HPDE6-E6E7 (cell line): Measurements from ENCODE around the gene PCSK5.
"Not testable (repeated sequence)": the region's sequence is repeated elsewhere in the genome, so short reads cannot be mapped to it uniquely, and the experiment has no call there.

Experiments used
- DNase-seq: peaks from one replicate; pipeline ENCODE4 v3.0.0; 2011; ENCODE audit warnings: missing footprints; ENCODE audit errors: extremely low spot score

The PCSK5 gene

GRCh38 chr9:75890472-75891276 is at the start of gene PCSK5:
Gene PCSK5, plus strand, starts transcription at chr9:75890673. Its CDS starts 509 bp downstream, at chr9:75891182.
- DNase-seq, result peak; percentile 53

DNA sequence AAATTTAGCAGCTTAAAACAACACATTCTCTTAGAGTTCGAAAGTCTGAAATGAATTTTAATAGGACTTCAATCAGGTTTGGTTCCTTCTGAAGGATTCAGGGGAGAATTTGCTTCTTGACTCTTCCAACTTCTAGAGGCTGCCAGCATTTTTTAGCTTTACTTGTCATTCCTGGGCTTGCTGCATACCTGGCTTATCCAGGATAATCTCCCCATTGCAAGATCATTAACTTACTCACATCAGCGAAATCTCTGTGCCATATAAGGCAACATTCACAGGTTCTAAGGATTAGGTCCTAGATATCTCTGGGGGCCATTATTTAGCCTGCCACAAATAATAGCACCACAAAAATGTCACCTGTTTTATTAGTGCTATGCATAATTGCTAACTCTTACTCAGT is 46.2 kb upstream of the PCSK5 start:
- no peak for DNase-seq

- DNase-seq, result no peak
Observed at GRCh38 chr9:75845806-75846205, 44.7 kb upstream of the PCSK5 start.

DNA sequence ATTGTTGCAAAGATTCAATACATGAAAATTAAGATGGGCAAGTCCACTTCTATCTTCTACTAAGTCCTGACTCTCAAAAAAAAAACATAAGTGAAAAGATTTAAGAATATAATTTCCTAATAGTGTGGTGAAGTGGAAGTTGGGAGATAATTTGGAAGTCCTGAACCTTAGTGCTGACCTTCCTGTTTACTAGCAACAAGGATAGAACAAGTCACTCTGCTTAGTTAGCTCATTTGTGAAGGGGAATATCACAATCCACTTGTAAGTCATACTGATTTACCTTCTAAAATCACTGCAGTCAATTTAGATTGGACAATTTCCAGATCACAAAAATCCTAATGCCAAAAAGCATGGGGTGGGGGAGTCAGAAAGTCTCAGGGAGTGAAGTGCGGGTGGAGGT is 43.4 kb upstream of the PCSK5 start:
- no peak for DNase-seq

DNA sequence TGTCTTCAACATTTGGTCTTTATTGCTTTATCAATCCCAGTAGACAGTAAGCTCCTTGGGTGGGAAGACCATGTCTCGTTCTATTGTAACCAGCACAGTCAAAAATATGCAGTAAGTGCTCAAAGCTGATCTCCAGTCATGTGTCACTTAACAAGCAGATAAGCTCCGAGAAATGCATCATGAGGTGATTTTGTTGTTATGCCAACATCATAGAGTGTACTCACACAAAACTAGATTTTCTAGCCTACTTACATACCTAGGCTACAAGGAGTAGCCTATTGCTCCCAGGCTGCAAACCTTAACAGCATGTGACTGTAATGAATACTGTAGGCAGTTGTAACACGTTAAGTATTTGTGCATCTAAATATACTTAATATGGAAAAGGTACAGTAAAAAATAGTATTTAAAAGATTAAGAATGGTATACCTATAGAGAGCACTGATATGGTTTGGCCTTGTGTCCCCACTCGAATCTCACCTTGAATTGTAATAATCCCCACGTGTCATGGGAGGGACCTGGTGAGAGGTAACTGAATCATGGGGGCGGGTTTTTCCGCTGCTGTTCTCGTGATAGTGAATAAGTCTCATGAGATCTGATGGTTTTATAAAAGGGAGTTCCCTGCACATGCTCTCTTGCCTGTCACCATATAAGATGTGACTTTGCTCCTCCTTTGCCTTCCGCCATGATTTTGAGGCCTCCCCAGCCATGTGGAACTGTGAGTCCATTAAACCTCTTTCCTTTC is 39.8 kb upstream of the PCSK5 start:
- DNase-seq, result no peak

GRCh38 chr9:75851917-75852316 is 38.6 kb upstream of the PCSK5 start:
- no peak for DNase-seq

- no peak for DNase-seq
Observed at GRCh38 chr9:75852746-75853145, 37.7 kb upstream of the PCSK5 start.

DNA sequence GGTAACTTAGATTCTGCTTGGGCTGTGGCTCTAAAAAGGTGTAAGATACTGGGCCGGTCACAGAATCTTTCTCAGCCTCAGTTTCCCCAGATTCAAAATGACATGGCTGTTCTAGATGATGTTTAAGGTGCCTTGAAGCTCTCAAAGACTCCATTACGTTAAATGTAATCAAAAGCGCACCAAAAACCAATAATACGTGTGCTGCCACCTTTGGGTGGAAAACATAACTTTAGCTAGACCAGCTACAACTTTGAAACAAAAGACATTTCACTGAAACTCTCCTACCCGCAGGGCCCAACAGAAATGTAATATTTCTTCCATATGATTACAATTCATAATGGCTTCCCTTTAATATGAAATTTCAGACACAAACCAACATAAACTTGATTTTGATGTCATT is 35.0 kb upstream of the PCSK5 start:
- DNase-seq, result peak; percentile 8

DNA sequence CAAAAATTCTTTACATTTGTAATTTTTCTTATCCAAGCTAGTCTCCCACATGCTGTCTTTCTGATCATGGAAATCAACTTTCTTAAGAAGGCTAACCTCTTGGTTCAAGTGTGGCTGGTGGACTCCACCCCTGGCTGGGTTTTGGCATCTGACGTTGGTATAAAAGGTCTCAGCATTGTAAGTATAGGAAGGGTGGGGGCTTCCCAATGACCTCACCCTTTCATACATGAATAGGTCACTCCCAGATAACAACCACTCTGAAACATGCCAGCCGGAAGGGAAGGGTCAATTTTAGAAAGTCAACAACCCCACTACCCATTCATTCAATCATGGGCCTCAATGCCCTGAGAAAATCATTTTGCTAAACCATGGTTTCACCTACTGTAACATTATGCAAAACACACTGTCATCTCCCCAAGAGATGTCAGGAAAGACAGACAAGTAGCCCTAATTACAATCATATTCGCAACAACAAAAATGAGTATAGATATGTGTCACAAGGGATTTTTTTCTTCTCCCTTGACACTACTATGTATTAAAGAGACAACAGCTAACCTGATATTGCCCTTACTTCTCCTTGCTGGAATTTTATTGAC is 31.9 kb upstream of the PCSK5 start:
- no peak for DNase-seq

DNA sequence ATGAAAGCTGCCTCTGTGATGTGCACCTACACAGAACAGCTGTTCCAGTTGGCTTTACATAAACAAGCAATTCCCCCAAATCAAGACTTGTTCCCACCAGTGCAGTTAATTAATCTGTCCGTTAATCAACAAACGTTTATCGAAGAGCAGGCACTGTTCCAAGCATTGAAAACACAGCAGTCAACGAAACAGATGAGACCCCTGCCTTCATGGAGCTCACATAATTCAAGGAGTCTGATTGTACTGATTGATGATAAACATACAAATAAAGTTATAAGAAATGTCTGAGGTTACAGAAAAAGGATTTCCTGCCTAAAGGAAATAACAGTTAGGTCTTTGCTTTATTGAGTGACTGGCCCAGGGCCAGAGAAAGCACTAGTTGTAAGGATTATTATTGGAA is 26.2 kb upstream of the PCSK5 start:
- no peak for DNase-seq

GRCh38 chr9:75866273-75866871 is 24.1 kb upstream of the PCSK5 start:
- no peak for DNase-seq

DNA sequence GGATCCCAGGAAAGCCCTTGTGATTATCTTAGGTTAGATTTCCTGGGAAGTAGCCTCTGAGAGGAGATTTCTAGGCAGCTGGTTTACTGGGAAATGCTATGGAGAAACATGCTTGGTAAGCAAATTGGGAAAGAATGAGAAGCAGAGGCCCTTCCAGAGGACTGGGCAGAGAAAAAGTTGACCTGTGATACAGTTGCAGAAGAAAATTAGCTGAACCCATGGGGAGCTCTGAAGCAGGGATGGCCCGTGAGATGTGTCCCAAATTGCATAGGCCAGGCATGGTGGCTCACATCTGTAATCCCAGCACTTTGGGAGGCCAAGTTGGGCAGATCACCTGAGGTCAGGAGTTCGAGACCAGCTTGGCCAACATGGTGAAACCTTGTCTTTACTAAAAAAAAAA is 21.9 kb upstream of the PCSK5 start:
- not testable (repeated sequence) for DNase-seq

DNA sequence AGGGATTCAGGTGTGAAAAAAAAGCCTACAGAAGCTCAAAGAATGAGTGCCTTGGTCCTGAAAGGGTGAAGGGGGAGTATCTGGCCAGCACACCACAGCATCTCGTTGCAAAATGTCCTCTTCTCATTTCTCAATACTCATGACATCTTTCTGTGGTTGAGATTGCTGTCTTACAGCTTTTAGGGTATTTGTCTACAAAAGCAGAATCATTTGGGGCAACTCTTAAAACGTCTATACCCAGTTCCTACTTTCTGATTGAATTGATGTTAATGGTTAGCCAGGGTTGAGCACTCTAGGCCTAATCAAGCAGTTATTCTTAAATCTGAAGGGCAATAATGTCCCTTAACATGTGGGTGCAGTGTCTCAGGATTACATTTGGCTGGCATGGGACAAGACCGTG is 21.2 kb upstream of the PCSK5 start:
- no peak for DNase-seq

GRCh38 chr9:75870450-75870849 is 20.0 kb upstream of the PCSK5 start:
- no peak for DNase-seq

DNA sequence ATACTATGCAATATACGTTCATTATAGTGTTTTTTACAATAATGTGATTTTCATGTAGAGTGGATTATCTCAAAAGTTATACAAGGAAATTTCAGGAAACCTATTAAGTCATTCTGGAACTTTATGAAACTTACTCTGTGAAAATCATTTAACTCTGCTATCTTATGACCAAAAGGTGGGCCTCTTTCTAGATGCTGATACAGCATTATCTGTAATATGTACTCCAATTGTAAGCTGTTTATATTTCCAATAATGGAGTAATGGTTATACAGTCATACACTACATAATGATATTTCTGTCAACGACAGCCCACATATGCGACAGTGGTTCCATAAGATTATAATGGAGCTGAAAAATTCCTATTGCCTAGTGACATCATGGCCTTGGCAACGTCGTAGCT is 18.8 kb upstream of the PCSK5 start:
- DNase-seq, result no peak

DNA sequence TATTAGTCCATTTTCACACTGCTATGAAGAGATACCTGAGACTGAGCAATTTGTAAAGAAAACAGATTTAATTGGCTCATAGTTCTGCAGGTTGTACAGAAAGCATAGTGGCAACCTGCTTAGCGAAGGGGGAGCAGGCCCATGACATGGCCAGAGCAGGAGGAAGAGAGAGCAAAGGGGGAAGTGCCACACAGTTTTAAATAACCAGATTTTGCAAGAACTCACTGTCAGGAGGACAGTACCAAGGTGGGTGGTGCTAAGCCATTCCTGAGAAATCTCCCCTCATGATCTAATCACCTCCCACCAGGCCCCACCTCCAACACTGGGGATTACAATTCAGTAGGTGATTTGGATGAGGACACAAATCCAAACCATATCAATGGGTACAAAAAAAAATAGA is 16.8 kb upstream of the PCSK5 start:
- no peak for DNase-seq

DNA sequence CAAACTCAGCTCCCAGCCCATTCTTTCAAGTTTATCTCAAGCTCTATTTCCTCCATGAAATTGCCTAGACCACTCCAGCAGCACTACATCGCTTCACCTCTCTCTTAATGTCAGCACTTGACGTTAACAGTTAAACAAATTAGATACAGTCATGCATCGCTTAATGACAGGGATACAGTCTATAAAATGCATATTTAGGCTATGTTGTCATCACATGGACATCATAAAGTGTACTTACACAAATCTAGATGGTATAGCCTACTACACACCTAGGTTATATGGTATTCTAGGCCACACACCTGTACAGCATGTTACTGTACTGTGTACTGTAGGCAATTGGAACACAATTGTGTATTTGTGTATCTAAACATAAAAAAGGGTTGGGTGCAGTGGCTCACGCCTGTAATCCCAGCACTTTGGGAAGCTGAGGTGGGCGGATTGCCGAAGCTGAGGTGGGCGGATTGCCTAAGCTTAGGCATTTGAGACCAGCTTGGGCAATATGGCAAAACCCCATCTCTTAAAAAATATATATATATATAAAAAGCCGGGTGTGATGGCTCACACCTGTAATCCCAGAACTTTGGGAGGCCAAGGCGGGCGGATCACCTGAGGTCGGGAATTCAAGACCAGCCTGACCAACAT is 13.4 kb upstream of the PCSK5 start:
- DNase-seq, result no peak

DNA sequence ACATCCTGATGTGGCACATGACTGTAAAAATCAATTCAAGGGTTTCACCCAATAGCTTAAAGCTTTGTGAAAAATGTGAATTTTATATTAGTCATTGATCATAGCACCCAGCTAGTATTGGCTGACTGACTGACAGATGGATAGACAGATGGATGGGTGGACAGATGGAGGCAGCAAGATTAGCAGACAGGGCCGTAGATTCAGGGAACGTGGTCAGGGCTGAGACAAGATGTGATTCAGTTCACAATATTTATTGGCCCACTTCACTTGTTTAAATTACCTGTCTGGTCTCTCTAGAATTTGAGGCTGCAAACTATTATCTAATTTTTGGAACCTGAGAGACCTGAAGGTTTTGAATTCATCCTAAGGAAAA is 12.0 kb upstream of the PCSK5 start:
- DNase-seq, result no peak

- DNase-seq, result no peak
Observed at GRCh38 chr9:75880618-75881017, 9.9 kb upstream of the PCSK5 start.

DNA sequence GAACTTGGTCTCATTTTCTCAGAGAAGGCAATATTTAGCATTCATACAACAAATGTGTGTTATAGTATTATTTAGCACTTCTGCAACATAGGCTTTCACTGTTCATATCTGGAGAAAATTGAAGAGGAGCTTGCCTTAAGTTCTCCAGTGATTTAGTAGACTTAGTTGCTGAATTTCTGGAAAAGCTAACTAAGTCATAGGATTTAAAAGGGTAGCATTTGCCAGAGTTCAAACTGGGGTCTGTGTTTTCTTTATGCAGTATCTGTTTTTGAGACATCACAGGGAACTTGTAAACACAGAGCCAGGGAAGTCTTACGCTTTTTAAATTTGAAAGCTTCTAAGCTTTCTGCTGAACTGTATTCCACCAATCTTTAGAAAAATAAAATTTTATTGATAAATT is 8.7 kb upstream of the PCSK5 start:
- DNase-seq, result no peak

- no peak for DNase-seq
Observed at GRCh38 chr9:75885652-75886051, 4.8 kb upstream of the PCSK5 start.

- no peak for DNase-seq
Observed at GRCh38 chr9:75889577-75889976, 896 bp upstream of the PCSK5 start.
